K562 (cell line): ENCODE results near the gene PRKAR1A.

Source experiments
- BHLHE40 ChIP-seq: IDR thresholded peaks from 2 replicates; pipeline ENCODE4 v1.6.1; 2011; ENCODE audit warnings: low read length, improper control_type of control experiment
- CXXC5 ChIP-seq: fragments of 250-450 bp; sonication (Bioruptor Pico); IDR thresholded peaks from 2 replicates; pipeline ENCODE4 v1.8.0; 2022; ENCODE audit warnings: inconsistent platforms, mild to moderate bottlenecking, moderate library complexity
- EP300 ChIP-seq: IDR thresholded peaks from 2 replicates; pipeline ENCODE4 v1.6.1; 2012; ENCODE audit warnings: low read length, improper control_type of control experiment
- FOSL1 ChIP-seq: fragments of 200-800 bp; sonication (Bioruptor generic); conservative IDR thresholded peaks from 2 replicates; pipeline ENCODE4 v1.6.1; 2016; ENCODE audit warnings: missing genetic modification characterization, missing compliant biosample characterization
- HOXB6 ChIP-seq: fragments of 250-450 bp; sonication (Bioruptor Pico); IDR thresholded peaks from 2 replicates; pipeline ENCODE4 v1.5.1; 2022; ENCODE audit warnings: mild to moderate bottlenecking, borderline replicate concordance
- NBN ChIP-seq: fragments of 450-650 bp; IDR thresholded peaks from 2 replicates; pipeline ENCODE4 v1.6.1; 2016; ENCODE audit warnings: low read depth, mild to moderate bottlenecking
- PHF20 ChIP-seq: fragments of 450-650 bp; IDR thresholded peaks from 2 replicates; pipeline ENCODE4 v1.6.1; 2018; ENCODE audit not compliant: partially characterized antibody
- POLR2A ChIP-seq: fragments of 450-650 bp; conservative IDR thresholded peaks from 2 replicates; pipeline ENCODE4 v1.6.1; 2016
- POLR2AphosphoS5 ChIP-seq: IDR thresholded peaks from 2 replicates; pipeline ENCODE4 v1.6.1; 2011; ENCODE audit warnings: mild to moderate bottlenecking, low read depth, low read length, moderate library complexity; ENCODE audit not compliant: control insufficient read depth, insufficient read depth
- TEAD4 ChIP-seq, 2 experiments: sonication (generic) in 1 of 2; formaldehyde crosslinking in 1 of 2; IDR thresholded peaks; 2 replicates each; pipeline versions ENCODE4 v1.6.1 to v1.8.0; 2012 to 2022; ENCODE audit warnings: borderline replicate concordance in 1 of 2, inconsistent platforms in 1 of 2, low read length in 1 of 2, mild to moderate bottlenecking in 1 of 2, missing genetic modification reagents in 1 of 2
- ZNF354B ChIP-seq: fragments of 250-450 bp; sonication (Bioruptor Pico); IDR thresholded peaks from 2 replicates; pipeline ENCODE4 v1.4.0; 2020
- TF ChIP-seq, protein P1 (sequence below), 3 experiments: IDR thresholded peaks in 2 of 3; conservative IDR thresholded peaks in 1 of 3; 2 replicates each; pipeline ENCODE4 v1.5.1; 2011 to 2012; ENCODE audit warnings: low read length in 3 of 3, mild to moderate bottlenecking in 3 of 3, control low read depth in 2 of 3, improper control_type of control experiment in 1 of 3, inconsistent platforms in 1 of 3, low read depth in 1 of 3, mixed read lengths in 1 of 3, moderate library complexity in 1 of 3; ENCODE audit not compliant: insufficient read depth in 2 of 3

DNA sequence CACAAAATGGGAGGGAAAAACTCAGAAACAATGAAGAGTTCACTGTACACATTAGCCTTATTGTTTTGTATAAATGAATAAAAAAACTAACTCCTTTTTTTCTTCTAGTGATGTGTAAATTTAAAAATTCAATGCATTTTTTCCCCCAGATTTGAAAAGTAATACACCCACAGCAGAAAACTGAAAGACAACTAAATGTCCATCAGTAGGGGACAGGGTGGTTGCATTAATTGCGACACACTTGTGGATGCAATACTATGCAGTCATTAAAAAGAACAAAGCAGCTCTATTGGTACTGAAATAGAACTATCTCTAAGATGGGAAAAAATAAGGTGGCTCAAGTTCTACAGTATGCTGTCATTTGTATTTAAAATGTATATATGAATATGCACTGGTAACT is 41.3 kb upstream of the PRKAR1A start:
- TF ChIP-seq POLR2AphosphoS5 (no peak), TEAD4 (IDR thresholded peaks at IDR 0.05; ENCODE audit: low read length) (no peak), TEAD4 (CRISPR knock-in tag; IDR thresholded peaks at IDR 0.05; ENCODE audit: borderline replicate concordance) (no peak), POLR2A (no peak), HOXB6 (CRISPR knock-in tag) (no peak), CXXC5 (CRISPR knock-in tag) (no peak), NBN (no peak), ZNF354B (CRISPR knock-in tag) (no peak), PHF20 (no peak), EP300 (no peak), BHLHE40 (no peak), FOSL1 (no peak)
- TF ChIP-seq, protein P1, sequence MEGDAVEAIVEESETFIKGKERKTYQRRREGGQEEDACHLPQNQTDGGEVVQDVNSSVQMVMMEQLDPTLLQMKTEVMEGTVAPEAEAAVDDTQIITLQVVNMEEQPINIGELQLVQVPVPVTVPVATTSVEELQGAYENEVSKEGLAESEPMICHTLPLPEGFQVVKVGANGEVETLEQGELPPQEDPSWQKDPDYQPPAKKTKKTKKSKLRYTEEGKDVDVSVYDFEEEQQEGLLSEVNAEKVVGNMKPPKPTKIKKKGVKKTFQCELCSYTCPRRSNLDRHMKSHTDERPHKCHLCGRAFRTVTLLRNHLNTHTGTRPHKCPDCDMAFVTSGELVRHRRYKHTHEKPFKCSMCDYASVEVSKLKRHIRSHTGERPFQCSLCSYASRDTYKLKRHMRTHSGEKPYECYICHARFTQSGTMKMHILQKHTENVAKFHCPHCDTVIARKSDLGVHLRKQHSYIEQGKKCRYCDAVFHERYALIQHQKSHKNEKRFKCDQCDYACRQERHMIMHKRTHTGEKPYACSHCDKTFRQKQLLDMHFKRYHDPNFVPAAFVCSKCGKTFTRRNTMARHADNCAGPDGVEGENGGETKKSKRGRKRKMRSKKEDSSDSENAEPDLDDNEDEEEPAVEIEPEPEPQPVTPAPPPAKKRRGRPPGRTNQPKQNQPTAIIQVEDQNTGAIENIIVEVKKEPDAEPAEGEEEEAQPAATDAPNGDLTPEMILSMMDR (IDR thresholded peaks at IDR 0.05 in 2 of 3, conservative IDR thresholded peaks at IDR 0.05 in 1 of 3; ENCODE audit: insufficient read depth in 2 of 3, low read depth in 1 of 3, low read length in 3 of 3), result no peak
